BLaER1 treated with 17β-estradiol and CSF1 and Interleukin-3, amounts not matched to agents 10 nM and 100 nM (cell line): ENCODE data around the gene THUMPD2.

Experiments
- H3K27ac ChIP-seq, 11 experiments: shearing (Covaris generic); formaldehyde crosslinking; 2 replicates each; pipeline ENCODE4 v1.8.1; 2022
- H3K27me3 ChIP-seq, 11 experiments: shearing (Covaris generic); formaldehyde crosslinking; 2 replicates each; pipeline ENCODE4 v1.8.1; 2022
- H3K36me3 ChIP-seq, 11 experiments: shearing (Covaris generic); formaldehyde crosslinking; 2 replicates each; pipeline ENCODE4 v1.8.1; 2022
- H3K4me1 ChIP-seq, 10 experiments: shearing (Covaris generic); formaldehyde crosslinking; 2 replicates each; pipeline ENCODE4 v1.8.1; 2022
- H3K4me2 ChIP-seq, 11 experiments: shearing (Covaris generic); formaldehyde crosslinking; 2 replicates each; pipeline ENCODE4 v1.8.1; 2022
- H3K4me3 ChIP-seq, 10 experiments: shearing (Covaris generic); formaldehyde crosslinking; 2 replicates each; pipeline ENCODE4 v1.8.1; 2022
- H3K9ac ChIP-seq, 11 experiments: shearing (Covaris generic); formaldehyde crosslinking; 2 replicates each; pipeline ENCODE4 v1.8.1; 2022
- H3K9me3 ChIP-seq, 11 experiments: shearing (Covaris generic); formaldehyde crosslinking; replicated peaks in 1 of 11; 2 replicates each; pipeline ENCODE4 v1.8.1; 2022
- H4K20me1 ChIP-seq, 11 experiments: shearing (Covaris generic); formaldehyde crosslinking; 2 replicates each; pipeline ENCODE4 v1.8.1; 2022
- Cebpa-rat ChIP-seq, 11 experiments: shearing (Covaris generic); IDR thresholded peaks; 2 replicates each; pipeline ENCODE4 v1.8.1; 2022

Gene THUMPD2

DNA sequence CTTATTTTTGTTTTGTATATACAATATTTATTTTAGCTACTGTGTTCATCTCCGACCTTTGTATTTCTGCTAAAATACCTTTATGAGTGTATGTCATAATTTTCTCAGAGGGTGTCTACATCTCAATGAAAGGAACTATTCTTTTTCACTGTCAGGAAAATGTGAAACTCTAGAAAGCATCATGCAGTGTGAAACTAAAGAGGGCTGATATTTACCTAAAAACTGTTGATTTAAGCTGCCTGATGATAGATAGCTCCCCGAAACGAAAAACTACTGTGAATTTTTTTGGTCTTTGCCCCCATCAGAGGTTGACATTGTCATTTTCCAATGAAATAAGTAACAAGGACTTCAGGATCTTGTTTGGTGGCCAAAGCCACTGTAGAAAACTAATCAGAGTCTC, 74.5 kb downstream of the THUMPD2 start:
- TF ChIP-seq Cebpa-rat (IDR thresholded peaks at IDR 0.05) = no peak
- Histone ChIP-seq H3K36me3 (no peaks in the 10 kb centered on the region), H3K4me2 (no peak overlapping the region), H3K27ac (no peak overlapping the region), H3K27me3 (no peaks in the 10 kb centered on the region), H3K9me3 (peaks cover 22 to 54% (median 37%) of the 10 kb centered on the region in 11 experiments), H3K4me3 (no peak overlapping the region), H4K20me1 (no peaks in the 10 kb centered on the region), H3K4me1 (no peaks in the 10 kb centered on the region; a peak in 1 of 20 replicates), H3K9ac (no peak overlapping the region)

DNA sequence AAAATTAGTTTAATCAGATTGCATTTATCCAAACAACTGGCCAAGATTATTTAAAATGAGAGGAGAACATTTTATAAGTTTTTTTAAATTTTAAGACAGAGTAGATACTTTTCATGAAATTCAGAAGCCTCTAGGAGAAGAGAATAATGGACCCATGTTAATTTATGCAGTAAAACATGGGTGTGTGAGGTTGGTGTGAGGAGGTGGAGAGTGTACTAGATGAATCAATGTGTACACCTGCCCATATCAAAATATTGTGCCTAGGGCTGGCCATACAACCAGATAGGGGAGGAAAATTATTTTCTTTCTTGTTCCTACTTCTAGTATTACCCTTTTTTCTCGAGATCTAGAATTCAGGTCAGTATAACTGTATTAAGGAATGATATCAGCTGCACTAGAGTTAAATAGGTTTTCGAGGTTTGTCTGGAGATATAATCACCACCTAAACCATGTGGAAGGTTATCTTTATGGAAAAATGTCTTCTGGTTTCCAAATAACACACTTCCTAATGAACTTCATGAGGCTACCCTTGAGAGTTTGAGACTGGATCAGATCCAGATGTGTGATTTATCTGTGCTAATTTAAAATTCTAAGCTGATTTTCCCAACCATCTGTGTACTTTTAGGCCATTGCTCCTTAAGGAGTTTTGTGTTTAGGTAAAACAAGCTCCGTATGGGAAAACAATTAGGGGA, 75.7 kb downstream of the THUMPD2 start:
- no peak overlapping the region for H3K4me2 ChIP-seq
- no peak overlapping the region for H3K9ac ChIP-seq
- TF ChIP-seq Cebpa-rat (IDR thresholded peaks at IDR 0.05) = no peak
- H3K9me3 ChIP-seq = peaks cover 25 to 48% (median 37%) of the 10 kb centered on the region in 11 experiments
- H3K27me3 ChIP-seq = no peaks in the 10 kb centered on the region
- H3K4me3 ChIP-seq = no peak overlapping the region
- no peaks in the 10 kb centered on the region; a peak in 1 of 20 replicates for H3K4me1 ChIP-seq
- H4K20me1 ChIP-seq = no peaks in the 10 kb centered on the region
- no peaks in the 10 kb centered on the region for H3K36me3 ChIP-seq
- H3K27ac ChIP-seq = no peak overlapping the region

DNA sequence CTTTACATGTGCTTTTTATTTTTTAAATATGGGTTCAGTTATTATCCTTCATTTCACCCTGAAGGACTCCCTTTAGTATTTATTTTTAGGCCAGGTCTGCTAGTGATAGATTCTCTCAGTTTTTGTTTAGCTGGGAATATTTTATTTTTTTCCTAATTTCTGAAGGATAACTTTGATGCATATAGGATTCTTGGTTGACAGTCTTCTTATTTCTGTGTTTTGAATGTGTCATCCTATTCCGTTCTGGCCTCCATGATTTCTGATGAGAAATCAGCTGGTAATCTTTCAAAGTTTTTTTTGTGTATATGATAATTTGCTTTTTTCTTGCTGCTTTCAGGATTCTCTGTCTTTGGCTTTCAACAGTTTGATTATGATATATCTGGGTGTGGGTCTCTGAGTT, 77.9 kb downstream of the THUMPD2 start:
- Histone ChIP-seq H3K36me3 (no peaks in the 10 kb centered on the region), H4K20me1 (no peaks in the 10 kb centered on the region), H3K27me3 (no peaks in the 10 kb centered on the region), H3K9ac (no peak overlapping the region), H3K4me2 (no peak overlapping the region), H3K27ac (no peak overlapping the region), H3K4me3 (no peak overlapping the region), H3K9me3 (peaks cover 25 to 42% (median 33%) of the 10 kb centered on the region in 11 experiments), H3K4me1 (no peaks in the 10 kb centered on the region; a peak in 1 of 20 replicates)
- TF ChIP-seq Cebpa-rat (IDR thresholded peaks at IDR 0.05) = no peak

DNA sequence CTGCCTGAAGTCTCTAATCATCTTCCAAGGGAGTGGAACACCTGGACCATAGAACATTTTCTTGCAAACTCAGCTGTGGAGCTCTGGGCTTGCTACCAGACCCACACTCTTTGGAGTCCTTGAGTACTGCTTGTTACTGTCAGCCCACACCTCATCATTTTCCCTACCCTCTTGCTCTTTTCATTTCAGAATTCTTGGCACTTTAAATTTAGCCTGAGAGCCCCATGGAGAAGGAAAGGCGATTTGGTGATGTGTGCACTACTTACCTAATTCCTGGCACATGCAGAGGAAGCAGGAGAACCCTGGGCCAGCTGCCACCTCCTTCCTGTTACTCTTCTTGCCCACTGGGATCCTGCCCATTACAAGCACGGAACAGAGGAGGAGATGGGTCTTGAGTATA, 81.6 kb downstream of the THUMPD2 start:
- no peaks in the 10 kb centered on the region for H4K20me1 ChIP-seq
- no peak overlapping the region for H3K4me2 ChIP-seq
- H3K27ac ChIP-seq = no peak overlapping the region
- H3K4me1 ChIP-seq = no peaks in the 10 kb centered on the region
- H3K36me3 ChIP-seq = no peaks in the 10 kb centered on the region
- no peak overlapping the region for H3K4me3 ChIP-seq
- H3K27me3 ChIP-seq = no peaks in the 10 kb centered on the region
- H3K9me3 ChIP-seq = peaks cover 22 to 34% (median 29%) of the 10 kb centered on the region in 11 experiments
- no peak overlapping the region for H3K9ac ChIP-seq
- TF ChIP-seq Cebpa-rat (IDR thresholded peaks at IDR 0.05) = no peak

DNA sequence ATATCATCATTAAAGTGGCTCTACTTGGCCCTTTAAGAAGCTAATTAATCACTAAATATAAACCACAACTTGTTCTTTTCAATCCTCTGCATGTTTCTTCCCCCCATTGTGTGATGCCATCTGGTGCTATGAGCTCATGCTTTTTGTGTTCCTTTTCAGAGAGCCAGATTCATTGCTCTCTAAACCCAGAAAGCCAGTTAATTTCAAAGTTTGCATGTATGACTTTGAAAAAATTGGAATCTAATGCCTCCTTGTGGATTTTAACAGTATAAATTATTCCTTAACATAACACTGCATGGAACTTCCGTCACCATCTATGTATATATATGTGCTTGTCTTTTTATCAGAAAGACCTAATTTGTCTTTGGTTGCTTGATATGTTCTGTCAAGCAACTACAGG, 82.2 kb downstream of the THUMPD2 start:
- H3K4me3 ChIP-seq = no peak overlapping the region
- no peaks in the 10 kb centered on the region for H3K27me3 ChIP-seq
- no peak overlapping the region for H3K27ac ChIP-seq
- H3K4me1 ChIP-seq = no peaks in the 10 kb centered on the region
- no peak overlapping the region for H3K9ac ChIP-seq
- no peaks in the 10 kb centered on the region for H3K36me3 ChIP-seq
- H3K4me2 ChIP-seq = no peak overlapping the region
- peaks cover 15 to 28% (median 22%) of the 10 kb centered on the region in 11 experiments for H3K9me3 ChIP-seq
- H4K20me1 ChIP-seq = no peaks in the 10 kb centered on the region
- TF ChIP-seq Cebpa-rat (IDR thresholded peaks at IDR 0.05) = no peak

DNA sequence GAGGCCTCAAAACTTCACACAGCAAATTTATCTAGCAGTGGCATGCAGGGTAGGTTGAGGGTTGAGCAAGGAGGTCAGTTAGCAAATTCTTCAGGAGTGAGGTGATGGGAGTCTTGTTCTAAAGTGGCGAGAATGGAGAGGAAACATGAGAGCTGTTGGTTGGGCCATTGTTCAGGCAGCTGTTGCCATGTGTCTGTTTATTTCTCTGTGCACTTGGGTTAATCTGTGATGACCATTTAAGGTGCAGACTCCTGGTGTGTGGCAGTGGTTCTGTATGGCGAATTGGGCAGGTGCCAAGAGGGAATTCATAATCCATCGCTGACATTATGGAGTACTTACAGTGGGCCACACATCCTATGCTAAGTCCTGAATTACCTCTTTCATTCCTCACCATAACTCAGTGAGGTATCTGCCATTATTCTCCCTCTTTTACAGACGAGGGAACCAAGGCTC, 82.9 kb downstream of the THUMPD2 start:
- Histone ChIP-seq H3K9me3 (peaks cover 8 to 23% (median 15%) of the 10 kb centered on the region in 11 experiments; a peak in 21 of 22 replicates), H3K4me2 (no peak overlapping the region), H3K27ac (no peak overlapping the region), H3K9ac (no peak overlapping the region), H3K36me3 (no peaks in the 10 kb centered on the region), H3K27me3 (no peaks in the 10 kb centered on the region), H4K20me1 (no peaks in the 10 kb centered on the region), H3K4me3 (no peak overlapping the region), H3K4me1 (no peaks in the 10 kb centered on the region)
- no peak for TF ChIP-seq Cebpa-rat (IDR thresholded peaks at IDR 0.05)

DNA sequence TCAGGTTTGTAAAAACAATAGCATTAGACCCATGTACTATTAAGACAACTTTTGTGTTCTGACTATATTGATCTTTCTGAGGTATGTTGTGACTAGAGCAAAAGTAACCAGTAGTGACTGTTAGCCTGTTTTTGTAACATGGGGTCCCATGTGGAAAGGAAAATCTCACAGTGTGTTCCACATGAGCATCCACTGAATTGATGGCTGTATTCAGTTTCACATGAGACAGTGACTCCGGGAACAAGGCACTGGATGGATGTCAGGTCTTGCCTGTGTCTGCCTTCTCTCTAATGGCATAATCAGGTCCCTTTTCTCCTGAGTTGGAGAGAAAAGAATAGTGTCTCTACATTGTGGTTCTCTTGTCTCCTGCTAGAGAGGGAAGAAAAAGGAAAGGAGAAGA, 85.8 kb downstream of the THUMPD2 start:
- no peak for TF ChIP-seq Cebpa-rat (IDR thresholded peaks at IDR 0.05)
- no peak overlapping the region for H3K4me2 ChIP-seq
- H3K4me3 ChIP-seq = no peak overlapping the region
- no peak overlapping the region for H3K9ac ChIP-seq
- H3K9me3 ChIP-seq = peaks cover 0 to 17% (median 3%) of the 10 kb centered on the region in 11 experiments; a peak in 6 of 22 replicates
- H3K36me3 ChIP-seq = no peaks in the 10 kb centered on the region
- H4K20me1 ChIP-seq = no peaks in the 10 kb centered on the region
- no peaks in the 10 kb centered on the region for H3K27me3 ChIP-seq
- H3K27ac ChIP-seq = no peak overlapping the region
- H3K4me1 ChIP-seq = no peaks in the 10 kb centered on the region

DNA sequence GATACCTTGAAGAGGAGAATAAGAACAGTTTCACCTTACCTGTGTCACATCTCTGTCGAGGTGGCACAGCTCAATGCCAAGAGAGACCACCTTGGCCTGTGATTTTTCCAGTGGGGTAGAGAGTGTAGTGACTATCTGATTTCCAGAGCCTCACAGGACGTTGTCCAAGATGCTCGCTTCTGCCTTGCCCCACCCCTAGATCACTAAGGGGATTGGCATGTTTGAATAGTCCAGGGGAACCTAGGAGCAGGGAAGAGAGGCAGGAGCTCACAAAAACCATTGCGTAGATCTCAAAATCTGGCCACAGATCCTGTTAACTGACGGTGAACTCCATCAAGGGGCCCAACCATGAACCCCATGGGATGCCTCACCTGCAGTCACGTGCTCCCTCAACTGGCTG, 89.2 kb downstream of the THUMPD2 start:
- Histone ChIP-seq H3K9me3 (peaks cover 0 to 17% (median 3%) of the 10 kb centered on the region in 11 experiments; a peak in 6 of 22 replicates), H3K4me1 (peaks cover 0 to 5% (median 0%) of the 10 kb centered on the region in 10 experiments; a peak in 1 of 20 replicates), H3K36me3 (no peaks in the 10 kb centered on the region), H3K27me3 (no peaks in the 10 kb centered on the region), H4K20me1 (no peaks in the 10 kb centered on the region), H3K4me3 (no peak overlapping the region), H3K27ac (no peak overlapping the region), H3K9ac (no peak overlapping the region), H3K4me2 (no peak overlapping the region)
- no peak for TF ChIP-seq Cebpa-rat (IDR thresholded peaks at IDR 0.05)

DNA sequence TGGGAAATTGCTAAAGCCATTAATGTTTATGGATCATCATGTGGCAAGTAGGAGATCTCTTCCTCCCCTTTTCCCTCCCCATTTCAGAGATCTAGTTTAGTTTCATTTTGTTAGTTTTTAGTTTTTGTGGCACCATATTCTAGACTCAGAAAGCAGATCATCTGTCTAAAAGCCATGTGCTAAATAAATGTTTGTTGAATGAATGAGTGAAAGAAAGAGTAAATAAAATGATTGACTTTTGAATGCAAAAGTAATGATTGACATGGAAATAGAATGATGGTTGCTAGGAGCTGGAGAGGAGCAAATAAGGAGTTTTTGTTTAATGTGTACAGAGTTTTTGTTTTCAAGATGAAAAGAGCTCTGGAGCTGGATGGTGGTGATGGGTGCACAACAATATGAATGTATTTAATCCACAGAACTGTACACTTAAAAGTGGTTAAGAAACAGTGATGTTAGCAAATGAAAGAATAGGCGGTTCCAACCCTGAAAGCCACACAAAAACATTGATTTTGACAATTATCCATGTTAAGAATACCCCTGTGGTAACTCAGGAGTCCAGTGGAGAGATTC, 89.7 kb downstream of the THUMPD2 start:
- no peak for TF ChIP-seq Cebpa-rat (IDR thresholded peaks at IDR 0.05)
- Histone ChIP-seq H3K4me2 (no peak overlapping the region), H3K4me3 (no peak overlapping the region), H3K9me3 (peaks cover 0 to 17% (median 3%) of the 10 kb centered on the region in 11 experiments; a peak in 6 of 22 replicates), H3K27ac (no peak overlapping the region), H3K36me3 (no peaks in the 10 kb centered on the region), H3K9ac (no peak overlapping the region), H3K27me3 (no peaks in the 10 kb centered on the region), H3K4me1 (peaks cover 0 to 5% (median 0%) of the 10 kb centered on the region in 10 experiments; a peak in 1 of 20 replicates), H4K20me1 (no peaks in the 10 kb centered on the region)

DNA sequence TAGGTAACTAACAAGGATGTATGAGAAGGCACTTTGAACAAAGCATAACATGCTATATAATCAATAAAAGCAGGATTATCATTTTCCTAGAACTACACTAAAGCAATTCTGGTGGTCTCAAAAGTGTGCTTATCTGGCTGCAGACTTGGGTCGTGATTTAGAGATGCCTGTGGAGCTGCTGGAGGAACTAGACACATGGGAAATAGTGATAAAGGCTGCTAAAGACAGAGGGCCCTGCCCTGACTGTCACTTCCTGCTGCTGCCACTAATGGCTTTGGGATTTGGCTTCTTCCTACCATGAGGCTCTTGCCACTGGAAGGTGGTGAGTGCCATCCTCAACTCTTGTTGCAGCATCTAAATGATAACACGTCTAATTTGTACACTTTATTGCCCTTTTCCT, 90.9 kb downstream of the THUMPD2 start:
- TF ChIP-seq Cebpa-rat (IDR thresholded peaks at IDR 0.05) = no peak
- peaks cover 0 to 5% (median 0%) of the 10 kb centered on the region in 10 experiments; a peak in 1 of 20 replicates for H3K4me1 ChIP-seq
- H3K9ac ChIP-seq = no peak overlapping the region
- no peak overlapping the region for H3K27ac ChIP-seq
- H3K9me3 ChIP-seq = peaks cover 0 to 17% (median 3%) of the 10 kb centered on the region in 11 experiments; a peak in 6 of 22 replicates
- H3K36me3 ChIP-seq = no peaks in the 10 kb centered on the region
- H3K4me3 ChIP-seq = no peak overlapping the region
- no peaks in the 10 kb centered on the region for H4K20me1 ChIP-seq
- no peaks in the 10 kb centered on the region for H3K27me3 ChIP-seq
- H3K4me2 ChIP-seq = no peak overlapping the region
